OCI-LY1 (cell line): ENCODE data around the gene DRD2.

ENCODE experiments used
- CTCF ChIP-seq: fragments of 200-600 bp; sonication (generic), shearing (Covaris generic); IDR thresholded peaks from 2 replicates; pipeline ENCODE4 v1.5.1; 2017; ENCODE audit warnings: mild to moderate bottlenecking, antibody characterized with exemption, low read length, moderate library complexity, mixed read lengths
- EZH2 ChIP-seq: fragments of 200-600 bp; sonication (generic), shearing (Covaris generic); IDR thresholded peaks from 2 replicates; pipeline ENCODE4 v1.8.0; 2017; ENCODE audit warnings: borderline replicate concordance, mixed run types, mild to moderate bottlenecking, antibody characterized with exemption, low read length, moderate library complexity, mixed read lengths

GRCh38 chr11:113470233-113470632 lies 5.0 kb downstream of the DRD2 start:
- TF ChIP-seq CTCF (no peak), EZH2 (no peak)
